Astrocyte of the hippocampus (primary cell): Measurements from ENCODE around the gene BUD13.

Source experiments
- DNase-seq: peaks from one replicate; pipeline ENCODE4 v3.0.0; 2011; ENCODE audit warnings: low read depth, low spot score

BUD13 gene

GRCh38 chr11:116750070-116750718 lies 22.6 kb downstream of the BUD13 start:
- DNase-seq, result no peak

DNA sequence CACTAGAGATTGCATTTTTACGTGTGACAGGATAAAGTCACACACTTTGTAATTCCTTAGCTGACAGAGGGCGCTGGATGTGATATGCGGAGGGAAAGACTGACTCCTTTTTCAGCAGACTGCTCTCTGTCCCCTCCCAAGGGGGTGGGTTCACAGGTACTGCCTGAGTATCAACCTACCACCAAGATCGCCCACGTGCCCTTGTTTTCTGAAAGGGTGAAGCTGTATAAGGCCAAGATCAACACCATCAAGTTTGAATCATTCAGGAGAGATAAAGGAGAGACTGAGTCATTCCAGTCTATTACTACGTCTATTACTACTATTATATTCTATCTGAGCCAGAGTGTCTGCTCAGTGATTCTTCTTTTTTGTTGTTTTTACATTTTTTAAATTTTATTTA lies 30.7 kb downstream of the BUD13 start:
- DNase-seq, result peak; percentile 55

DNA sequence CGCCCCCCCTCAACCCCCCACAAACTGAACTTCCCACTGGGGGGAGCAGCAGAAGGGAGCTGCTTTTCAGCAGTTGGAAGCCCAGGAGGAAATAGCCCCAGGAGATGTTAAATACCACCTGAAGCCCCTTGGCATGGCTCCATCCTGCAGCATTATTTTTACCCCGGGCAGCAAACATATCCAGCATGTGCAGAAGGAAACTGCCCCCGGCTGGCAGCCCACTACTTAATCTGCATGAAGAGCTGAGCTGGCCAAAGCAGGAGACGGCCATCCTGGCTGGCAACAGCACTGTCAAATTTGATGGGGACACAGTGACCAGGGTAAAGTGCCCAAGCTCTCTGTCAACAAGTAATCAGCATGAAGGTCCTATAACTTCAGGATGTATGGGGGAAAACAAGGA lies 32.0 kb downstream of the BUD13 start:
- no peak for DNase-seq

- DNase-seq, result no peak
Observed at GRCh38 chr11:116738975-116739374, 33.8 kb downstream of the BUD13 start.

DNA sequence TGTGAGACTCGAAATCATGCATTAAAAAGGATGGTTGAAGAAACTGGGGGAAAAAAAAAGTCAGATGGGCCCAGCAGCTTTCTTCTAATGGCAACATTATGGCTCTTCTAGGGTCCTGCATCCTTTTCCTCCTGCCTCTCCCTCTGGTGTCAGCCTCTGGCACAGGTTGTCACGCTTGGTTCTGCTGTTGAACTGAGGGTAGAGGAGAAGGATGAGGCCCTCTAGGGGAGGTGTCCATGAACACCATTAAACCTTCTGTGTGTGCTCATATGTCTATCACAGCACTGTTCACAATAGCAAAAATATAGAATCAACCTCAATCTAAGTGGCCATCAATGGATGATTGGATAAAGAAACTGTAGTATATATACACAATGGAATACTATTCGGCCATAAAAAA lies 36.0 kb downstream of the BUD13 start:
- no peak for DNase-seq

GRCh38 chr11:116733969-116734508 lies 38.7 kb downstream of the BUD13 start:
- DNase-seq, result no peak

DNA sequence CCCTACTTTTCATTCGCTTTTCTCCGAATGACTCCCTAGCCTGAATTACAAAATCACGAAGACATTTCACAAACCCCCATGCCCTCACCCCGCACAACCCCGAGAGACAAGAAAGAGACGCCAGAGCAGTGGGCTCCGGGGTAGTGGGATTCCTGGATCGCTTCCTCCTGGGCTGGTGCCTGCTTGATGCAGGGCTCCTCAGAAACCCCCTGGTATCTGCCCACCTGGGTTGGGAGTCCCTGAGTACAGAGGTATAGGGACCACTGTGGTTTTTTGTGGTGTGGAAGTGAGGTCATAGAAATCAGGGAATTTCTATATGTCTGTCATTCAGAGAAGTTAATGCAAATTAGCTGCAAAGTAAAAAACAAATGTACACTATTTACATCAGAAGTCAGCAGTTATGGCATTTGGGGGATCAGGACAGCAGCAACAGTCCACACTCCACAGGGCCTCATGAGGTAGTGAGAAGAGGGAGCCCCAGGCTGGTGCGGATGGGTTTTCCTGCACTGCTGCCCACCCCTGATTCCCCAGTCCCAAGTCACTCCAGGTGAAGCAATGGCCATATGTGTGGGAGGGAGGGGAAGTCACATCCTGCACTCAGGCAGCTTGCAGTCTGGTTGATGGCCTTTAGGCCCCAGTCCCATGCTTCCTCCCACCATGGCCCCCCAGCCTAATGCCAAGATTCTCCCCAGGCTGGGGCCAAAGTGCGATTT lies 39.6 kb downstream of the BUD13 start:
- DNase-seq, result no peak

GRCh38 chr11:116732271-116733042 lies 40.3 kb downstream of the BUD13 start:
- peak; percentile 78 for DNase-seq

DNA sequence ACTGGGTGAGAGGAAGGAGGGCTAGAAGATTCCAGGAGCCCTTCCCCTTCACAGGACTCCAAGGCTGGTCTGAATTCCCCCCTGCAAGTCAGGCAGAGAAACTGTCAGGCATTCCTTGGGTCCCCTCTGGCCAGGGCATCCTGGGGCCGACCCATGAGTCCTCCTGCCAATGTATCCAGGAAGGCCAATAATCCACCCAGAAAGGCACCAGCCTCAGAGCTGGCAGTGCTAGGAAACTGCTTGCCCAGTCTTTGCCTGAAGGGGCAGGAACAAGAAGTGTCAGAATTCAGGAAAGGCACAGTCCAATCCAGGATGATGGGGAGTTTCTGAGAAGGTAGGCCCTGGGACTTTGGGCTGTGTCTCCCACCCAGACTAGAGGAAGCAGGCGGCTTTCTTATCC lies 41.0 kb downstream of the BUD13 start:
- no peak for DNase-seq

GRCh38 chr11:116731097-116731761 lies 41.6 kb downstream of the BUD13 start:
- peak; percentile 80 for DNase-seq

GRCh38 chr11:116730601-116731000 lies 42.2 kb downstream of the BUD13 start:
- DNase-seq, result peak; percentile 28

DNA sequence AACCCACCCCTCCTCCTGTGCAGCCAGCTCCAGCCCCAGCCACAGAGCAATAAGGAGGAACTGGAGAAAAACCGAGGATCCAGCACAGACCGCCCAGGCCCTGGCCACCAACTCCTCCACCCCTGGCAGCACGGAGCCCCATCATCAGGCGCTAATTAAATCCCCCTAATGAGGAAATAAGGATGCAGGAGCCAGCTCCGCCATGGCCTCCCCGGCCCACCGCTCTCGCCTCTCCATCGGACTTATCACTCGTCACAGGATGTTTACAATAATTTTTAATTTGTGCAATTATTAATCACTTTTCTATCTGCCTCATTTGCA lies 42.6 kb downstream of the BUD13 start:
- no peak for DNase-seq

DNA sequence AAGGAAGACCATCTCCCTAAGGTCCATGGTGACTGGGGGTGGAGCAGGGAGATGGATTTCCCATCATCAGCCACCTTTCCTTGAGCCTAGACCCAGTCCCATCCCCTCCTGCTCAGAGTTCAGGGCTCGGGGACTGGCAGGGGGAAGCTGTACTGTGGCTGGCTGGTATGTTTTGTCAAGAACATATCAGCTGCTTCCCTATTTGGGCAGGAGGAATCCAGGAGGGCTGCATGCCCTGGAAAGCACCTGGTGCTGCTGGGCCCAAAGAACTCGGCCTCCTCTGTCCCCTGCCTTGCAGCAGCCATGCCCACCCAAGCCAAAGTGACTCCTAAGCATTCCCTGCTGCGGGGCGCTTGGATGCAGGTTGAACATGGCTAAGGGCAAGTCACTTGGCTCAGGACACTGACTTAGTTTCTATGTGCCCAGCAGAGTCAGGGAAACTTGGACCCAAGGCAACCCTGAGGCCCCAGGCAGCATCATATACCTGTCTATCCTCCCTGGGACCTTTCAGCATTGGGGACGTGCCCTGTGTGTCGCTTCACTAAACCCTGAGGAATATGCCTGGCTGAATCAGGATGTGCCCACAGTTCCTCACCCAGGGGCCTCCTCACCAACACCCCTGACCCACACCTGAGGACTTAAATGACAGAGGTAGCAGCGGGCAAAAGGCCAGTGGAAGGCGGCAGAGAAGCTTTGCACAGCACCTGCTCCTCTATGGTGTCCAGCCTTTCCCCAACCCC lies 43.1 kb downstream of the BUD13 start:
- no peak for DNase-seq

DNA sequence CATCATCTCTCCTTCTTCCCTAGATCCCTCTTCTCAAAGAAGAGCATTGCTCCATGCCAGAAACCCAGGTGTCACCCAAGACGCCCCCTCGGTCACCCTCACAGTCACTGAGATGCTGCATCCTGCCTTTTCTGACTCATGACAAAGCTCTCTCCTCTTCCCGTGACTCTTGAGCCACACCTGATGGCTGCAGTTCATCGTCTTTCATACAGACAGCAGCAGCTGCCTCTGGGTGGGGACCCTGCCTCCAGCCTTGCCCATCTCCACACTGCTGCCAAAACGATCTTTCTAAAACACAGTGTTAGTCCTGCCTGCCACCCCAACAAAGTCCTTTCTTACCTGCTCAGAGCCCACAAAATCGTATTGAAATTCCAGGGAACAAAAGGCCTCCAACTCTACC lies 44.8 kb downstream of the BUD13 start:
- DNase-seq, result no peak

GRCh38 chr11:116725434-116726221 lies 47.2 kb downstream of the BUD13 start:
- DNase-seq, result peak; percentile 51

- no peak for DNase-seq
Observed at GRCh38 chr11:116724813-116725212, 48.0 kb downstream of the BUD13 start.

GRCh38 chr11:116723511-116723910 lies 49.3 kb downstream of the BUD13 start:
- DNase-seq, result no peak

DNA sequence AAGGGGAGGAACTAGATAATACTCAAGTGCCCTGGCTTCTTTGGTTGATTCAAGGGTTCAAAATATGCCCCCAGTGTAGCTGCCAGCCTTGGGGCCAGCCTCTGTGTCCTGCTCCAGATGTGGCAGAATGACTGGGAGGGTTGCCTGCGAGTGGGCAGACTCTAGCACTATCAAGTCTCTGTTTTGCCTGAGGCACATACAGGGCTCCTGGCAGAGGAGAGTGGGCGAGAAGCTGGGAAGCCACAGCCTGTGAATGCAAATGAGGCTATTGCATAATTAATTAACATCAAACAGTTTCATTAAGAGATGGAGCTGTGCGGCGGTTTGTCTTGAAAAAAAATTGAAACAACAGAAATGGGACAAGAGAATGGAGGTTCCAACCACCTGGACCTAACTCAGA lies 50.8 kb downstream of the BUD13 start:
- no peak for DNase-seq

DNA sequence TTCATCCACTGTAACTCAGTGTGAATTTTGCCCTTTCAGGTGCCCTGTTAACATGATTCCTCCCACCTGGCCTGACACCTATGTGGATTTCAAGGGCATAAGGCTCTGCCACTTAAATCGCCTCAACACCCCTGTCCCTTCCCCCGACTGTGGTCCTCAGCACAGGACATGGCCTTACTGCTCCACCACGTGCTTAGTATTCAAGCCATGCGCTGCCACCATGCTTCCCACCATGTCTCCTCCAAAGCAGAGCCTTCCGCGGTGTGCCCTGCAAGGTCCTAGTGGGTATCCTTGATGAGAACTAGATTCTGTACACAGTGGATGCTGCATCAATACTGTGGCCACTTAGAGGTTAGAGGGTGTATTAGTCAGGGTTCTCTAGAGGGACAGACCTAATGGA lies 51.9 kb downstream of the BUD13 start:
- DNase-seq, result no peak

DNA sequence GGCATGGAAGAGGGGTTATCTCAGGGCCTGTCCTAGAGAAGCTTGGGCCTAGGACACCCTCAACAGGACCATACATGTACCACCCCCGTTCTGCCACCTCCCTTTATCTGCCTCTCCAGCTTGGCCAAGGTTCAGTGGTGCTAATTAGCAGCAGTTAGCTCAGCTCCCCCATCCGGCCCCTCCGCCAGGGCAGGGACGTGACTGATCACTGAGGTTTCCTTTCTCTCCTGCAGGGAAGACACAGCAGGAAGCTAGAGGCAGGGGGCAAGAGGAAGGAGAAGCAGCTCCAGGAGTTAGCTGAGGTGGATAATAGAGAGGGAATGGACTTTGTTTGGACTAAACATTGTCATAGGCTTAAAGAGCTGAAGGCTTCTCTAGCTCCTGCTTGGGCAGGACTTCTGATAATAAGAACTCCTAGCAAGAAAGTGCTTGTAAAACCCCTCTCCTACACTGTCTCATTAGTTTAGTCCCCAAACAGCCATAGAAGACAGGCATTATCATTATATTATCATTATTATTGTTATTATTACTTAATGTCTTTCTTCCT lies 53.8 kb downstream of the BUD13 start:
- no peak for DNase-seq
